GM18517 (cell line): Measurements from ENCODE around the gene MUCL1.

Source experiments
- ATAC-seq: cut with Tn5 transposase; IDR thresholded peaks from one replicate; pipeline ENCODE4 v1.9.1; 2021; ENCODE audit warnings: mild to moderate bottlenecking, moderate library complexity; ENCODE audit not compliant: unreplicated experiment

Gene MUCL1

GRCh38 chr12:54891717-54892478, 37.6 kb downstream of the MUCL1 start:
- no peak for ATAC-seq
